WTC11 (cell line): ENCODE data around the gene FBXO2. TPM values are rescaled to one million over a fixed set of nuclear protein-coding genes. Genes with fewer than 3 reads are reported as not detected.

Source experiments
- ATAC-seq: fragments of 200-7000 bp; cut with Tn5 transposase; 2 replicates; pipeline ENCODE4 v1.10.0; 2021; ENCODE audit warnings: mild to moderate bottlenecking, moderate library complexity
- CTCF ChIA-PET: fragments of 300-600 bp; sonication (Branson Sonifier 250); formaldehyde crosslinking; loops from one replicate; lab custom pipeline; 2021; ENCODE audit warnings: antibody characterized with exemption; lab: Charles Lee
- POLR2A ChIA-PET: fragments of 350-600 bp; sonication (Branson Sonifier 250); formaldehyde crosslinking; loops from one replicate; lab custom pipeline; 2021; ENCODE audit warnings: antibody characterized with exemption; lab: Charles Lee
- DNase-seq: peaks from one replicate; pipeline ENCODE4 v3.0.0; 2021; ENCODE audit warnings: low spot score
- H3K27ac Mint-ChIP-seq: 2 replicates; pipeline ENCODE4 v1.8.0; 2021; ENCODE audit warnings: mixed read lengths
- H3K27me3 Mint-ChIP-seq: 2 replicates; pipeline ENCODE4 v1.8.0; 2021; ENCODE audit warnings: low read depth, mild to moderate bottlenecking, moderate library complexity, mixed read lengths
- H3K36me3 Mint-ChIP-seq: 2 replicates; pipeline ENCODE4 v1.8.0; 2021; ENCODE audit warnings: mixed read lengths
- H3K4me1 Mint-ChIP-seq: 2 replicates; pipeline ENCODE4 v1.8.0; 2022; ENCODE audit warnings: mixed read lengths
- H3K4me3 Mint-ChIP-seq: 2 replicates; pipeline ENCODE4 v1.8.0; 2021; ENCODE audit warnings: mild to moderate bottlenecking, moderate library complexity, mixed read lengths
- H3K9me3 Mint-ChIP-seq: 2 replicates; pipeline ENCODE4 v1.8.0; 2021; ENCODE audit warnings: mixed read lengths
- CREM ChIP-seq: sonication (generic); formaldehyde crosslinking; IDR thresholded peaks from 2 replicates; pipeline ENCODE4 v1.8.1; 2022; ENCODE audit warnings: mild to moderate bottlenecking, missing genetic modification reagents, moderate library complexity
- ESRRA ChIP-seq: sonication (generic); formaldehyde crosslinking; IDR thresholded peaks from 2 replicates; pipeline ENCODE4 v1.8.1; 2022; ENCODE audit warnings: mild to moderate bottlenecking, missing genetic modification reagents, borderline replicate concordance
- ETV6 ChIP-seq: sonication (generic); formaldehyde crosslinking; IDR thresholded peaks from 2 replicates; pipeline ENCODE4 v1.8.1; 2022; ENCODE audit warnings: mild to moderate bottlenecking, missing genetic modification reagents
- FOXJ3 ChIP-seq: sonication (generic); formaldehyde crosslinking; IDR thresholded peaks from 2 replicates; pipeline ENCODE4 v1.9.0; 2021; ENCODE audit warnings: missing genetic modification reagents, mild to moderate bottlenecking, borderline replicate concordance
- GTF2I ChIP-seq: fragments of 250-450 bp; sonication (Bioruptor Pico); conservative IDR thresholded peaks from 2 replicates; pipeline ENCODE4 v1.4.0; 2021; ENCODE audit warnings: mild to moderate bottlenecking
- IRF2 ChIP-seq: sonication (generic); formaldehyde crosslinking; IDR thresholded peaks from 2 replicates; pipeline ENCODE4 v1.8.0; 2022; ENCODE audit warnings: low read depth, missing genetic modification reagents, borderline replicate concordance
- NFATC4 ChIP-seq: fragments of 250-450 bp; sonication (Bioruptor Pico); IDR thresholded peaks from 2 replicates; pipeline ENCODE4 v1.9.0; 2021; ENCODE audit warnings: mild to moderate bottlenecking
- NFE2L1 ChIP-seq: sonication (generic); formaldehyde crosslinking; IDR thresholded peaks from 2 replicates; pipeline ENCODE4 v1.8.1; 2023; ENCODE audit warnings: missing genetic modification reagents
- NR1H2 ChIP-seq: sonication (generic); formaldehyde crosslinking; IDR thresholded peaks from 2 replicates; pipeline ENCODE4 v1.9.0; 2021; ENCODE audit warnings: mild to moderate bottlenecking, moderate library complexity, missing genetic modification reagents
- NR2C2 ChIP-seq: sonication (generic); formaldehyde crosslinking; IDR thresholded peaks from 2 replicates; pipeline ENCODE4 v1.8.0; 2022; ENCODE audit warnings: mild to moderate bottlenecking, missing genetic modification reagents
- OVOL2 ChIP-seq: fragments of 250-450 bp; sonication (Bioruptor Pico); IDR thresholded peaks from 2 replicates; pipeline ENCODE4 v1.9.0; 2021; ENCODE audit warnings: mild to moderate bottlenecking, borderline replicate concordance
- PRRX2 ChIP-seq: fragments of 250-450 bp; sonication (Bioruptor Pico); IDR thresholded peaks from 2 replicates; pipeline ENCODE4 v1.8.0; 2021; ENCODE audit warnings: mild to moderate bottlenecking
- RELA ChIP-seq: sonication (generic); formaldehyde crosslinking; IDR thresholded peaks from 2 replicates; pipeline ENCODE4 v1.8.1; 2022; ENCODE audit warnings: missing genetic modification reagents, mild to moderate bottlenecking, borderline replicate concordance
- TCF7 ChIP-seq: sonication (generic); formaldehyde crosslinking; IDR thresholded peaks from 2 replicates; pipeline ENCODE4 v1.8.0; 2022; ENCODE audit warnings: mild to moderate bottlenecking, low read depth, missing genetic modification reagents, moderate library complexity
- ZNF317 ChIP-seq: sonication (generic); formaldehyde crosslinking; IDR thresholded peaks from 2 replicates; pipeline ENCODE4 v1.8.1; 2023; ENCODE audit warnings: low read depth, mild to moderate bottlenecking, moderate library complexity, missing genetic modification reagents, borderline replicate concordance
- ZNF423 ChIP-seq: fragments of 250-450 bp; sonication (Bioruptor Pico); IDR thresholded peaks from 2 replicates; pipeline ENCODE4 v2.1.2; 2022; ENCODE audit warnings: mild to moderate bottlenecking, moderate library complexity
- ZNF671 ChIP-seq: fragments of 250-450 bp; sonication (Bioruptor Pico); IDR thresholded peaks from 2 replicates; pipeline ENCODE4 v1.8.0; 2021; ENCODE audit warnings: mild to moderate bottlenecking
- total RNA-seq: library from RNA; stranded (reverse); gene quantifications from 3 replicates; pipeline ENCODE4 v1.2.3, GENCODE V29; 2021
- TF ChIP-seq, protein P1 (sequence below): sonication (generic); formaldehyde crosslinking; IDR thresholded peaks from 2 replicates; pipeline ENCODE4 v1.8.1; 2022; ENCODE audit warnings: low read depth, mild to moderate bottlenecking, moderate library complexity, missing genetic modification reagents, borderline replicate concordance
- TF ChIP-seq, protein P2 (sequence below): sonication (generic); formaldehyde crosslinking; IDR thresholded peaks from 2 replicates; pipeline ENCODE4 v1.8.0; 2022; ENCODE audit warnings: mild to moderate bottlenecking, missing genetic modification reagents
- TF ChIP-seq, protein P3 (sequence below): sonication (generic); formaldehyde crosslinking; IDR thresholded peaks from 2 replicates; pipeline ENCODE4 v1.8.1; 2022; ENCODE audit warnings: low read depth, missing genetic modification reagents, borderline replicate concordance
- TF ChIP-seq, protein P4 (sequence below): fragments of 200-600 bp; IDR thresholded peaks from 2 replicates; pipeline ENCODE4 v1.8.0; 2022; ENCODE audit warnings: antibody characterized with exemption

FBXO2 gene
- total RNA-seq, 1 experiment from 2014 or later: 58.2 TPM

DNA sequence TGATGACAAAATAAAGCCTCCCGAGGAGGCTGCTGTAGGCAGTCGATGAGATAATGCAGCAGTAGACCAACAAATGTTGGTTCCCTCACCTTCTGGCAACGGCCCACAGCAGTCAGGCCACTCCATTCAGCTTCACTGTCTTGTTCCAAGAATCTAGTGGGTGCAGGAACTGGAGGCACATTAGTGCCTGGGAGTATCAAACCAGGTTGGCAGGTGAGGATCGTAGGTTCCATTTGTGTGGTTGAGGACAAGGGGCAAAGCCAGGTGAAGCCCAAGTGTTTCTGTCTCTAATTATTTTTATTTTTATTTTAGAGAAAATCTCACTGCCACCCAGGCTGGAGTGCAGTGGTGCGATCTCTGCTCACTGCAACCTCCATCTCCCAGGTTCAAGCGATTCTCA is 13.3 kb downstream of the FBXO2 start:
- no peak overlapping the region for H3K4me3 Mint-ChIP-seq
- no peaks in the 10 kb centered on the region for H3K4me1 Mint-ChIP-seq
- CTCF ChIA-PET: interaction anchor here (0.8 to 2.3 kb wide), 7 partner anchors 10 to 320 kb away, joined by 3 to 12 read pairs (median 6); partner anchors contain the start of genes FBXO44 and FBXO6
- DNase-seq (no peak), ATAC-seq (no peak)
- H3K9me3 Mint-ChIP-seq: no peaks in the 10 kb centered on the region
- H3K36me3 Mint-ChIP-seq: no peaks in the 10 kb centered on the region
- POLR2A ChIA-PET: no interaction called here
- TF ChIP-seq NFE2L1 (CRISPR knock-in tag): no peak
- TF ChIP-seq FOXJ3 (CRISPR knock-in tag): no peak
- TF ChIP-seq ZNF317 (CRISPR knock-in tag): no peak
- TF ChIP-seq, protein P1, sequence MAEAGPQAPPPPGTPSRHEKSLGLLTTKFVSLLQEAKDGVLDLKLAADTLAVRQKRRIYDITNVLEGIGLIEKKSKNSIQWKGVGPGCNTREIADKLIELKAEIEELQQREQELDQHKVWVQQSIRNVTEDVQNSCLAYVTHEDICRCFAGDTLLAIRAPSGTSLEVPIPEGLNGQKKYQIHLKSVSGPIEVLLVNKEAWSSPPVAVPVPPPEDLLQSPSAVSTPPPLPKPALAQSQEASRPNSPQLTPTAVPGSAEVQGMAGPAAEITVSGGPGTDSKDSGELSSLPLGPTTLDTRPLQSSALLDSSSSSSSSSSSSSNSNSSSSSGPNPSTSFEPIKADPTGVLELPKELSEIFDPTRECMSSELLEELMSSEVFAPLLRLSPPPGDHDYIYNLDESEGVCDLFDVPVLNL (CRISPR knock-in tag): no peak
- TF ChIP-seq CREM (CRISPR knock-in tag): no peak
- no peak for TF ChIP-seq RELA (CRISPR knock-in tag)
- TF ChIP-seq ESRRA: no peak
- no peak for TF ChIP-seq PRRX2 (CRISPR knock-in tag)
- H3K27ac Mint-ChIP-seq: no peak overlapping the region
- no peaks in the 10 kb centered on the region for H3K27me3 Mint-ChIP-seq

DNA sequence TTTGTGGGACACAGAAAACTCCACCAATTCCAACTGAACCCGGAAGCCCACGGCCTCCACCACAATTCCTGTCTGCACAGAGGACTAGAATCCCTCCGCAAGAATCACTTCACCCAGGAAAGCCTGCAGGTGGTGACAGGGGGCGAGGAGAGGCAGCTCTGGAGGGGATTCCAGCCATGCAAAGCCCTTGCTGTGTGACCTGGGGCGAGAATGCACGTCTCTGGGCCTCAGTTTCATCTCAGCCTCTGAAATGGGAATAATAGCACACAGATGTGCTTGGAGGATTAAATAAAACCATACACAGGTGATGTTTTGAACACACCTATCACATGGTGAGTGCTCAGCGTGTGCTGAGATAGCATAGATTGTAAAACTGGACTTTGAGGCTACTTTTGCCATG is 14.1 kb downstream of the FBXO2 start:
- no peaks in the 10 kb centered on the region for H3K9me3 Mint-ChIP-seq
- POLR2A ChIA-PET: interaction anchor here (0.7 kb wide), 1 partner anchor 103 kb away, joined by 3 read pairs; no protein-coding TSS in a partner anchor
- TF ChIP-seq ZNF423 (CRISPR knock-in tag) (no peak), NFATC4 (CRISPR knock-in tag) (no peak)
- TF ChIP-seq, protein P2, sequence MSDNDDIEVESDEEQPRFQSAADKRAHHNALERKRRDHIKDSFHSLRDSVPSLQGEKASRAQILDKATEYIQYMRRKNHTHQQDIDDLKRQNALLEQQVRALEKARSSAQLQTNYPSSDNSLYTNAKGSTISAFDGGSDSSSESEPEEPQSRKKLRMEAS: no peak
- TF ChIP-seq, all 79 proteins: peak for 0
- CTCF ChIA-PET: interaction anchor here (2.2 kb wide), 1 partner anchor 25 kb away, joined by 7 read pairs; the partner anchor contains the start of gene FBXO6
- Mint-ChIP-seq H3K36me3 (no peaks in the 10 kb centered on the region), H3K4me1 (no peaks in the 10 kb centered on the region), H3K27ac (no peak overlapping the region), H3K4me3 (no peak overlapping the region), H3K27me3 (no peaks in the 10 kb centered on the region)
- DNase-seq: no peak
- ATAC-seq: no peak

DNA sequence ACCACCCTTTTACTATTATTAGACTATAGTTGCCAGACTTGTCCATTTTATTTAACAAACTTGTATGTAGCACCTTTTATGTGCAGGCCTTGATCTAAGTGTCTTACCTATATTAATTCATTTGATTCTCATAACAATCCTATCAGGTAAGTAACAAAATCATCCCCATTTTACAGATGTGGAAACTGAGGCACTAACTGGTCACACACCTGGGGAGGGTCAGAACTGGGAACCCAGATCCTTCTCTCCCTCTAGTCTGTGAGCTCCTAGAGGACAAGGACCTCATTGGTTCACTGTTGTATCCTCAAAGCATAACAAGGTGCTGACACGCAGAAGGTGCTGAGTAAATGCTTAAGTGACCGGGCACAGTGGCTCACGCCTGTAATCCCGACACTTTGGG is 14.9 kb downstream of the FBXO2 start:
- Mint-ChIP-seq H3K27ac (no peak overlapping the region), H3K27me3 (no peaks in the 10 kb centered on the region), H3K36me3 (no peaks in the 10 kb centered on the region), H3K4me1 (no peaks in the 10 kb centered on the region), H3K4me3 (no peak overlapping the region), H3K9me3 (no peaks in the 10 kb centered on the region)
- TF ChIP-seq, protein P3, sequence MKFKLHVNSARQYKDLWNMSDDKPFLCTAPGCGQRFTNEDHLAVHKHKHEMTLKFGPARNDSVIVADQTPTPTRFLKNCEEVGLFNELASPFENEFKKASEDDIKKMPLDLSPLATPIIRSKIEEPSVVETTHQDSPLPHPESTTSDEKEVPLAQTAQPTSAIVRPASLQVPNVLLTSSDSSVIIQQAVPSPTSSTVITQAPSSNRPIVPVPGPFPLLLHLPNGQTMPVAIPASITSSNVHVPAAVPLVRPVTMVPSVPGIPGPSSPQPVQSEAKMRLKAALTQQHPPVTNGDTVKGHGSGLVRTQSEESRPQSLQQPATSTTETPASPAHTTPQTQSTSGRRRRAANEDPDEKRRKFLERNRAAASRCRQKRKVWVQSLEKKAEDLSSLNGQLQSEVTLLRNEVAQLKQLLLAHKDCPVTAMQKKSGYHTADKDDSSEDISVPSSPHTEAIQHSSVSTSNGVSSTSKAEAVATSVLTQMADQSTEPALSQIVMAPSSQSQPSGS (CRISPR knock-in tag): no peak
- no peak for TF ChIP-seq IRF2 (CRISPR knock-in tag)
- TF ChIP-seq, protein P4, sequence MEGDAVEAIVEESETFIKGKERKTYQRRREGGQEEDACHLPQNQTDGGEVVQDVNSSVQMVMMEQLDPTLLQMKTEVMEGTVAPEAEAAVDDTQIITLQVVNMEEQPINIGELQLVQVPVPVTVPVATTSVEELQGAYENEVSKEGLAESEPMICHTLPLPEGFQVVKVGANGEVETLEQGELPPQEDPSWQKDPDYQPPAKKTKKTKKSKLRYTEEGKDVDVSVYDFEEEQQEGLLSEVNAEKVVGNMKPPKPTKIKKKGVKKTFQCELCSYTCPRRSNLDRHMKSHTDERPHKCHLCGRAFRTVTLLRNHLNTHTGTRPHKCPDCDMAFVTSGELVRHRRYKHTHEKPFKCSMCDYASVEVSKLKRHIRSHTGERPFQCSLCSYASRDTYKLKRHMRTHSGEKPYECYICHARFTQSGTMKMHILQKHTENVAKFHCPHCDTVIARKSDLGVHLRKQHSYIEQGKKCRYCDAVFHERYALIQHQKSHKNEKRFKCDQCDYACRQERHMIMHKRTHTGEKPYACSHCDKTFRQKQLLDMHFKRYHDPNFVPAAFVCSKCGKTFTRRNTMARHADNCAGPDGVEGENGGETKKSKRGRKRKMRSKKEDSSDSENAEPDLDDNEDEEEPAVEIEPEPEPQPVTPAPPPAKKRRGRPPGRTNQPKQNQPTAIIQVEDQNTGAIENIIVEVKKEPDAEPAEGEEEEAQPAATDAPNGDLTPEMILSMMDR: no peak
- no peak for TF ChIP-seq ZNF671 (CRISPR knock-in tag)
- TF ChIP-seq TCF7 (CRISPR knock-in tag): no peak
- TF ChIP-seq NR2C2 (CRISPR knock-in tag): no peak
- TF ChIP-seq NR1H2 (CRISPR knock-in tag): no peak
- TF ChIP-seq RELA (CRISPR knock-in tag): no peak
- no peak for TF ChIP-seq ETV6 (CRISPR knock-in tag)
- TF ChIP-seq GTF2I (CRISPR knock-in tag): no peak
- TF ChIP-seq OVOL2 (CRISPR knock-in tag): no peak
- ATAC-seq (no peak), DNase-seq (no peak)
- ChIA-PET POLR2A (interaction anchor here (0.7 kb wide), 2 partner anchors 102 to 164 kb away, joined by 3 to 5 read pairs; no protein-coding TSS in a partner anchor), CTCF (no interaction called here)
